Measurements from ENCODE around the gene NEURL1.
"Not testable (repeated sequence)": the region's sequence is repeated elsewhere in the genome, so short reads cannot be mapped to it uniquely, and the experiment has no call there.

Gene NEURL1

GRCh38 chr10:103600325-103600724, 106.8 kb downstream of the NEURL1 start:
- in situ Hi-C loops (cut with MboI; ENCODE audit: low sequenced_read_pairs) = loop anchor here (5.0 kb wide), 1 partner anchor 82 kb away; no protein-coding TSS in a partner anchor

GRCh38 chr10:103600956-103601569, 107.6 kb downstream of the NEURL1 start:
- in situ Hi-C loops (cut with MboI; ENCODE audit: low sequenced_read_pairs) = loop anchor here (5.0 kb wide), 1 partner anchor 81 kb away; no protein-coding TSS in a partner anchor

GRCh38 chr10:103602028-103602851, 108.7 kb downstream of the NEURL1 start:
- in situ Hi-C loops (cut with MboI; ENCODE audit: low sequenced_read_pairs) = loop anchor here (5.0 kb wide), 1 partner anchor 80 kb away; no protein-coding TSS in a partner anchor

GRCh38 chr10:103602852-103603155, 109.3 kb downstream of the NEURL1 start:
- in situ Hi-C loops (cut with MboI; ENCODE audit: low sequenced_read_pairs) = loop anchor here (5.0 kb wide), 1 partner anchor 79 kb away; no protein-coding TSS in a partner anchor

GRCh38 chr10:103603382-103603781, 109.9 kb downstream of the NEURL1 start:
- in situ Hi-C loops (cut with MboI; ENCODE audit: low sequenced_read_pairs) = loop anchor here (5.0 kb wide), 1 partner anchor 79 kb away; no protein-coding TSS in a partner anchor

- in situ Hi-C loops (cut with MboI; ENCODE audit: low sequenced_read_pairs) = no loop called here
Observed at GRCh38 chr10:103605359-103606096, 112.0 kb downstream of the NEURL1 start.

GRCh38 chr10:103606097-103606438, 112.6 kb downstream of the NEURL1 start:
- in situ Hi-C loops (cut with MboI; ENCODE audit: low sequenced_read_pairs) = not testable (repeated sequence)

- in situ Hi-C loops (cut with MboI; ENCODE audit: low sequenced_read_pairs) = not testable (repeated sequence)
Observed at GRCh38 chr10:103607051-103607450, 113.5 kb downstream of the NEURL1 start.

GRCh38 chr10:103608056-103608455, 114.6 kb downstream of the NEURL1 start:
- in situ Hi-C loops (cut with MboI; ENCODE audit: low sequenced_read_pairs) = not testable (repeated sequence)

- in situ Hi-C loops (cut with MboI; ENCODE audit: low sequenced_read_pairs) = no loop called here
Observed at GRCh38 chr10:103609231-103610082, 116.0 kb downstream of the NEURL1 start.

- in situ Hi-C loops (cut with MboI; ENCODE audit: low sequenced_read_pairs) = no loop called here
Observed at GRCh38 chr10:103610083-103610472, 116.6 kb downstream of the NEURL1 start.

GRCh38 chr10:103610921-103611511, 117.5 kb downstream of the NEURL1 start:
- in situ Hi-C loops (cut with MboI; ENCODE audit: low sequenced_read_pairs) = no loop called here

- in situ Hi-C loops (cut with MboI; ENCODE audit: low sequenced_read_pairs) = no loop called here
Observed at GRCh38 chr10:103612462-103613365, 119.2 kb downstream of the NEURL1 start.

- in situ Hi-C loops (cut with MboI; ENCODE audit: low sequenced_read_pairs) = no loop called here
Observed at GRCh38 chr10:103613616-103614015, 120.1 kb downstream of the NEURL1 start.

GRCh38 chr10:103614306-103615158, 121.0 kb downstream of the NEURL1 start:
- in situ Hi-C loops (cut with MboI; ENCODE audit: low sequenced_read_pairs) = no loop called here

- in situ Hi-C loops (cut with MboI; ENCODE audit: low sequenced_read_pairs) = no loop called here
Observed at GRCh38 chr10:103616705-103617601, 123.4 kb downstream of the NEURL1 start.

Data from HL-60/S4 treated with retinoic acid at 250 ng/mL for 4 days and 3 days (cell line).